SU-DHL-6 (cell line): ENCODE measurements around the gene EAPP.

Experiments
- EZH2phosphoT487 ChIP-seq: fragments of 200-600 bp; sonication (generic), shearing (Covaris generic); conservative IDR thresholded peaks from 2 replicates; pipeline ENCODE4 v1.6.1; 2018; ENCODE audit warnings: mild to moderate bottlenecking, antibody characterized with exemption, low read length, moderate library complexity, mixed read lengths
- TF ChIP-seq, protein P1 (sequence below): fragments of 200-600 bp; sonication (generic); IDR thresholded peaks from one replicate; pipeline ENCODE4 v1.5.1; 2017; ENCODE audit warnings: antibody characterized with exemption, mild to moderate bottlenecking, low read length, moderate library complexity; ENCODE audit not compliant: insufficient read depth, poor library complexity, severe bottlenecking

DNA sequence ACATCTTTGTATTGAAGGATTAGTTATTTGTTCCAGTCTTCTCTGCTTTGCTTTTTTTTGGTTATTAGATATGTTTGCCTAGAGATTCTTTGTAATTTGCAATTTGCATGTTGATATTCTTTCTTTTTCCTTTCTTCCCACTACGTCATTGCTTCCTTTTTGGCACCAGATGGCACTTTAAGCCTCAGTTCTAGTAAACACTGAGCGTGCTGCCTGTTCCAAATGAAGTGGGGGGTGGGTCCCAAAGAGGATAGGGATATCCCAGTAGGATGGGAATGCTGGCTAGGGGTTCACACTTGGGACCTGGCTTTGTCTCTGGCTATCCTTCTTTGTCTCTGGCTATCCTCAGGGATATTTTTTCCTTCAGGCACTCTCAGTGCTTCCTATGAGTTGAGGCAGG, 17.0 kb downstream of the EAPP start:
- TF ChIP-seq, protein P1, sequence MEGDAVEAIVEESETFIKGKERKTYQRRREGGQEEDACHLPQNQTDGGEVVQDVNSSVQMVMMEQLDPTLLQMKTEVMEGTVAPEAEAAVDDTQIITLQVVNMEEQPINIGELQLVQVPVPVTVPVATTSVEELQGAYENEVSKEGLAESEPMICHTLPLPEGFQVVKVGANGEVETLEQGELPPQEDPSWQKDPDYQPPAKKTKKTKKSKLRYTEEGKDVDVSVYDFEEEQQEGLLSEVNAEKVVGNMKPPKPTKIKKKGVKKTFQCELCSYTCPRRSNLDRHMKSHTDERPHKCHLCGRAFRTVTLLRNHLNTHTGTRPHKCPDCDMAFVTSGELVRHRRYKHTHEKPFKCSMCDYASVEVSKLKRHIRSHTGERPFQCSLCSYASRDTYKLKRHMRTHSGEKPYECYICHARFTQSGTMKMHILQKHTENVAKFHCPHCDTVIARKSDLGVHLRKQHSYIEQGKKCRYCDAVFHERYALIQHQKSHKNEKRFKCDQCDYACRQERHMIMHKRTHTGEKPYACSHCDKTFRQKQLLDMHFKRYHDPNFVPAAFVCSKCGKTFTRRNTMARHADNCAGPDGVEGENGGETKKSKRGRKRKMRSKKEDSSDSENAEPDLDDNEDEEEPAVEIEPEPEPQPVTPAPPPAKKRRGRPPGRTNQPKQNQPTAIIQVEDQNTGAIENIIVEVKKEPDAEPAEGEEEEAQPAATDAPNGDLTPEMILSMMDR = no peak
- TF ChIP-seq EZH2phosphoT487 = no peak
